Measurements from ENCODE around the gene STK16.

- TF ChIP-seq, protein P1, sequence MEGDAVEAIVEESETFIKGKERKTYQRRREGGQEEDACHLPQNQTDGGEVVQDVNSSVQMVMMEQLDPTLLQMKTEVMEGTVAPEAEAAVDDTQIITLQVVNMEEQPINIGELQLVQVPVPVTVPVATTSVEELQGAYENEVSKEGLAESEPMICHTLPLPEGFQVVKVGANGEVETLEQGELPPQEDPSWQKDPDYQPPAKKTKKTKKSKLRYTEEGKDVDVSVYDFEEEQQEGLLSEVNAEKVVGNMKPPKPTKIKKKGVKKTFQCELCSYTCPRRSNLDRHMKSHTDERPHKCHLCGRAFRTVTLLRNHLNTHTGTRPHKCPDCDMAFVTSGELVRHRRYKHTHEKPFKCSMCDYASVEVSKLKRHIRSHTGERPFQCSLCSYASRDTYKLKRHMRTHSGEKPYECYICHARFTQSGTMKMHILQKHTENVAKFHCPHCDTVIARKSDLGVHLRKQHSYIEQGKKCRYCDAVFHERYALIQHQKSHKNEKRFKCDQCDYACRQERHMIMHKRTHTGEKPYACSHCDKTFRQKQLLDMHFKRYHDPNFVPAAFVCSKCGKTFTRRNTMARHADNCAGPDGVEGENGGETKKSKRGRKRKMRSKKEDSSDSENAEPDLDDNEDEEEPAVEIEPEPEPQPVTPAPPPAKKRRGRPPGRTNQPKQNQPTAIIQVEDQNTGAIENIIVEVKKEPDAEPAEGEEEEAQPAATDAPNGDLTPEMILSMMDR (IDR thresholded peaks at IDR 0.05) = peak in 1 of 7 experiments; percentile 4
- TF ChIP-seq POLR2A (IDR thresholded peaks at IDR 0.05) = no peak
These were observed 15.2 kb upstream of the STK16 start for GRCh38 chr2:219230059-219230540.
